Astrocyte of the spinal cord (primary cell): ENCODE data around the gene TIMM17B.

Source experiments
- DNase-seq: peaks from one replicate; pipeline ENCODE4 v3.0.0; 2011; ENCODE audit warnings: low read depth, low spot score
- H3K4me3 ChIP-seq: 2 replicates; pipeline ENCODE4 v1.5.1; 2011; ENCODE audit warnings: low read depth, mild to moderate bottlenecking, low read length, moderate library complexity
- CTCF ChIP-seq: IDR thresholded peaks from 2 replicates; pipeline ENCODE4 v1.5.1; 2012; ENCODE audit warnings: low read depth, mild to moderate bottlenecking, low read length, inconsistent platforms
- in situ Hi-C: cut with HindIII; loops from 2 replicates; pipeline ENCODE4 v1.10.0; 2017; ENCODE audit warnings: low sequenced_read_pairs

TIMM17B gene

GRCh38 chrX:48904180-48904579, 6.6 kb upstream of the TIMM17B start:
- no peak overlapping the region for H3K4me3 ChIP-seq
- in situ Hi-C loops = no loop called here
- DNase-seq = no peak
- no peak for TF ChIP-seq CTCF

GRCh38 chrX:48903290-48903689, 5.7 kb upstream of the TIMM17B start:
- DNase-seq = no peak
- in situ Hi-C loops = no loop called here
- TF ChIP-seq CTCF = no peak
- no peak overlapping the region for H3K4me3 ChIP-seq

- no peak for TF ChIP-seq CTCF
Observed at GRCh38 chrX:48902776-48903175, 5.2 kb upstream of the TIMM17B start.

GRCh38 chrX:48902135-48902534, 4.6 kb upstream of the TIMM17B start:
- H3K4me3 ChIP-seq = no peak overlapping the region
- DNase-seq = no peak
- in situ Hi-C loops = no loop called here
- no peak for TF ChIP-seq CTCF

More at GRCh38 chrX:48902776-48903175, 5.2 kb upstream of the TIMM17B start:
- no peak overlapping the region for H3K4me3 ChIP-seq
- no peak for DNase-seq
- in situ Hi-C loops = no loop called here

GRCh38 chrX:48901069-48901468, 3.5 kb upstream of the TIMM17B start:
- DNase-seq = no peak
- in situ Hi-C loops = no loop called here
- H3K4me3 ChIP-seq = no peak overlapping the region
- no peak for TF ChIP-seq CTCF

GRCh38 chrX:48899078-48899410, 1.5 kb upstream of the TIMM17B start:
- in situ Hi-C loops = no loop called here
- no peak for TF ChIP-seq CTCF
- H3K4me3 ChIP-seq = no peak overlapping the region

GRCh38 chrX:48897157-48897624, 377 bp downstream of the TIMM17B start:
- H3K4me3 ChIP-seq = peak overlapping the region; percentile 70
- in situ Hi-C loops = no loop called here
- no peak for TF ChIP-seq CTCF
- DNase-seq = peak; percentile 73

More at GRCh38 chrX:48899078-48899410, 1.5 kb upstream of the TIMM17B start:
- DNase-seq = no peak
